ENCODE measurements around the gene JMY. TPM values are rescaled to one million over a fixed set of nuclear protein-coding genes. Genes with fewer than 3 reads are reported as not detected.

The JMY gene
- total and polyA plus RNA-seq, 2 of the 8 experiments (the other 6 are each of a cell fraction or from before 2014, with no cell fraction given), result 2.8 to 13.9 TPM

GRCh38 chr5:79261897-79262296, 26.0 kb downstream of the JMY start (continued):
- TF ChIP-seq CHD7 (IDR thresholded peaks at IDR 0.05; ENCODE audit: insufficient replicate concordance, low read length), result peak; percentile 74
